HG02938 (cell line): Measurements from ENCODE around the gene SS18.
A peak's percentile ranks its signal among the peaks of the same experiment; 100 is the strongest.
"Not testable (repeated sequence)": the region's sequence is repeated elsewhere in the genome, so short reads cannot be mapped to it uniquely, and the experiment has no call there.

ENCODE experiments used
- ATAC-seq: cut with Tn5 transposase; IDR thresholded peaks from one replicate; pipeline ENCODE4 v1.9.1; 2021; ENCODE audit warnings: mild to moderate bottlenecking, moderate library complexity; ENCODE audit not compliant: unreplicated experiment

The SS18 gene

GRCh38 chr18:26090130-26091046 is at the start of gene SS18:
Gene SS18, minus strand, starts transcription at chr18:26090613. Its CDS starts 44 bp downstream, at chr18:26090569.
- ATAC-seq, result peak; percentile 75

GRCh38 chr18:26135548-26135947 is 45.1 kb upstream of the SS18 start:
- no peak for ATAC-seq

GRCh38 chr18:26134107-26134506 is 43.7 kb upstream of the SS18 start:
- no peak for ATAC-seq

- no peak for ATAC-seq
These were observed 43.2 kb upstream of the SS18 start, which contains the start of gene PSMA8 for GRCh38 chr18:26133652-26134051. Gene PSMA8, plus strand, starts transcription at chr18:26133869. Its CDS starts 97 bp downstream, at chr18:26133966.

GRCh38 chr18:26128192-26128591 is 37.8 kb upstream of the SS18 start:
- not testable (repeated sequence) for ATAC-seq

GRCh38 chr18:26127786-26128185 is 37.4 kb upstream of the SS18 start:
- no peak for ATAC-seq

GRCh38 chr18:26121994-26122393 is 31.6 kb upstream of the SS18 start:
- not testable (repeated sequence) for ATAC-seq

- no peak for ATAC-seq
These were observed 31.1 kb upstream of the SS18 start for GRCh38 chr18:26121476-26121875.

GRCh38 chr18:26119246-26119645 is 28.8 kb upstream of the SS18 start:
- ATAC-seq, result no peak

- ATAC-seq, result no peak
These were observed 13.6 kb upstream of the SS18 start for GRCh38 chr18:26104035-26104434.

GRCh38 chr18:26103579-26103978 is 13.2 kb upstream of the SS18 start:
- ATAC-seq, result no peak

- no peak for ATAC-seq
These were observed 7.2 kb upstream of the SS18 start for GRCh38 chr18:26097563-26097962.

GRCh38 chr18:26096852-26097251 is 6.4 kb upstream of the SS18 start:
- ATAC-seq, result no peak

GRCh38 chr18:26091047-26091630 is 726 bp upstream of the SS18 start:
- peak; percentile 52 for ATAC-seq

- no peak for ATAC-seq
These were observed 902 bp downstream of the SS18 start for GRCh38 chr18:26089293-26090129.

GRCh38 chr18:26088487-26088886 is 1.9 kb downstream of the SS18 start:
- no peak for ATAC-seq

GRCh38 chr18:26086959-26087358 is 3.5 kb downstream of the SS18 start:
- ATAC-seq, result no peak

- no peak for ATAC-seq
These were observed 5.4 kb downstream of the SS18 start for GRCh38 chr18:26085056-26085455.

- no peak for ATAC-seq
These were observed 7.3 kb downstream of the SS18 start for GRCh38 chr18:26083099-26083498.

GRCh38 chr18:26082475-26082874 is 7.9 kb downstream of the SS18 start:
- ATAC-seq, result no peak

GRCh38 chr18:26074246-26074645 is 16.2 kb downstream of the SS18 start:
- no peak for ATAC-seq
